ENCODE measurements around the gene CAT.

Gene CAT

GRCh38 chr11:34495239-34495723 is 56.5 kb downstream of the CAT start:
- DNase-seq (ENCODE audit: low read depth in 2 of 2), result no peak

- DNase-seq (ENCODE audit: low read depth in 2 of 2), result no peak
Observed at GRCh38 chr11:34495724-34496377, 57.1 kb downstream of the CAT start.

- DNase-seq (ENCODE audit: low read depth in 2 of 2), result no peak
Observed at GRCh38 chr11:34499719-34500500, 61.2 kb downstream of the CAT start.

GRCh38 chr11:34501500-34501899 is 62.8 kb downstream of the CAT start:
- peak; percentile 45 to 55 for DNase-seq (ENCODE audit: low read depth in 2 of 2)

- DNase-seq (ENCODE audit: low read depth in 2 of 2), result no peak
Observed at GRCh38 chr11:34501949-34502348, 63.2 kb downstream of the CAT start.

GRCh38 chr11:34502949-34503348 is 64.2 kb downstream of the CAT start:
- no peak for DNase-seq (ENCODE audit: low read depth in 2 of 2)

GRCh38 chr11:34505874-34506273 is 67.1 kb downstream of the CAT start:
- no peak for DNase-seq (ENCODE audit: low read depth in 2 of 2)

GRCh38 chr11:34507156-34507555 is 68.4 kb downstream of the CAT start:
- DNase-seq (ENCODE audit: low read depth in 2 of 2), result no peak

- no peak for DNase-seq (ENCODE audit: low read depth in 2 of 2)
Observed at GRCh38 chr11:34507610-34508009, 68.9 kb downstream of the CAT start.

GRCh38 chr11:34508524-34508923 is 69.8 kb downstream of the CAT start:
- no peak for DNase-seq (ENCODE audit: low read depth in 2 of 2)

GRCh38 chr11:34509336-34509876 is 70.7 kb downstream of the CAT start:
- DNase-seq (ENCODE audit: low read depth in 2 of 2), result no peak

GRCh38 chr11:34510218-34510617 is 71.5 kb downstream of the CAT start:
- no peak for DNase-seq (ENCODE audit: low read depth in 2 of 2)

GRCh38 chr11:34510673-34511072 is 71.9 kb downstream of the CAT start:
- DNase-seq (ENCODE audit: low read depth in 2 of 2), result no peak

- DNase-seq (ENCODE audit: low read depth in 2 of 2), result peak; percentile 6 to 13
Observed at GRCh38 chr11:34512840-34513681, 74.3 kb downstream of the CAT start.

- DNase-seq (ENCODE audit: low read depth in 2 of 2), result no peak
Observed at GRCh38 chr11:34513682-34514449, 75.1 kb downstream of the CAT start, which contains the start of gene ELF5. ELF5 (minus strand) TSS chr11:34513794; CDS start chr11:34505749, 8,045 bp downstream.

GRCh38 chr11:34514597-34514996 is 75.9 kb downstream of the CAT start:
- DNase-seq (ENCODE audit: low read depth in 2 of 2), result no peak

GRCh38 chr11:34516247-34517040 is 77.7 kb downstream of the CAT start:
- no peak for DNase-seq (ENCODE audit: low read depth in 2 of 2)

- no peak for DNase-seq (ENCODE audit: low read depth in 2 of 2)
Observed at GRCh38 chr11:34519595-34520235, 81.0 kb downstream of the CAT start.

GRCh38 chr11:34521265-34521664 is 82.5 kb downstream of the CAT start:
- DNase-seq (ENCODE audit: low read depth in 2 of 2), result no peak

All from fibroblast of skin of left quadriceps (primary cell).